Neural progenitor cell (in vitro differentiated cells): ENCODE data around the gene UBL7. TPM values are rescaled to one million over a fixed set of nuclear protein-coding genes. Genes with fewer than 3 reads are reported as not detected.

Experiments used
- DNase-seq: peaks from one replicate; pipeline ENCODE4 v3.0.0-alpha.2; 2016; ENCODE audit warnings: low spot score
- H2AFZ ChIP-seq: fragments of 200-600 bp; sonication (generic); replicated peaks from 2 replicates; pipeline ENCODE4 v1.6.1; 2016; ENCODE audit warnings: antibody characterized with exemption
- H3F3A ChIP-seq: fragments of 200-600 bp; sonication (generic); 2 replicates; pipeline ENCODE4 v1.6.1; 2016; ENCODE audit warnings: antibody characterized with exemption, low read depth
- H3K27ac ChIP-seq: fragments of 200-600 bp; sonication (generic); 2 replicates; pipeline ENCODE4 v1.5.1; 2016; ENCODE audit warnings: mild to moderate bottlenecking
- H3K27me3 ChIP-seq: fragments of 200-600 bp; sonication (generic); 2 replicates; pipeline ENCODE4 v1.6.1; 2016; ENCODE audit warnings: mild to moderate bottlenecking, moderate library complexity
- H3K36me3 ChIP-seq: fragments of 200-600 bp; sonication (generic); 2 replicates; pipeline ENCODE4 v1.5.1; 2016
- H3K4me1 ChIP-seq: fragments of 200-600 bp; sonication (generic); 2 replicates; pipeline ENCODE4 v1.6.1; 2016; ENCODE audit warnings: mixed run types
- H3K4me2 ChIP-seq: fragments of 200-600 bp; sonication (generic); 2 replicates; pipeline ENCODE4 v1.6.1; 2016
- H3K4me3 ChIP-seq: fragments of 200-600 bp; sonication (generic); 2 replicates; pipeline ENCODE4 v1.5.1; 2016
- H3K79me2 ChIP-seq: fragments of 200-600 bp; sonication (generic); 2 replicates; pipeline ENCODE4 v1.6.1; 2016; ENCODE audit warnings: low read depth
- H3K9ac ChIP-seq: fragments of 200-600 bp; sonication (generic); 2 replicates; pipeline ENCODE4 v1.6.1; 2016
- H3K9me3 ChIP-seq: fragments of 200-600 bp; sonication (generic); 2 replicates; pipeline ENCODE4 v1.5.1; 2016; ENCODE audit warnings: low read depth
- H4K20me1 ChIP-seq: fragments of 200-600 bp; sonication (generic); 2 replicates; pipeline ENCODE4 v1.6.1; 2016; ENCODE audit warnings: low read depth
- H3K27ac Mint-ChIP-seq: 3 replicates; pipeline ENCODE4 v1.8.0; 2021; ENCODE audit warnings: mixed read lengths
- H3K27me3 Mint-ChIP-seq: 2 replicates; pipeline ENCODE4 v1.8.0; 2022; ENCODE audit warnings: low read depth, mild to moderate bottlenecking, inconsistent platforms, moderate library complexity, mixed read lengths; ENCODE audit not compliant: insufficient read depth
- H3K36me3 Mint-ChIP-seq: 3 replicates; pipeline ENCODE4 v1.8.0; 2021; ENCODE audit warnings: mixed read lengths
- H3K4me1 Mint-ChIP-seq: 3 replicates; pipeline ENCODE4 v1.8.0; 2021; ENCODE audit warnings: mixed read lengths
- H3K4me3 Mint-ChIP-seq: 3 replicates; pipeline ENCODE4 v1.8.0; 2021; ENCODE audit warnings: mild to moderate bottlenecking, moderate library complexity, mixed read lengths
- H3K9me3 Mint-ChIP-seq: 3 replicates; pipeline ENCODE4 v1.8.0; 2020; ENCODE audit warnings: mixed read lengths
- CTCF ChIP-seq: fragments of 200-600 bp; sonication (generic); IDR thresholded peaks from 2 replicates; pipeline ENCODE4 v1.5.1; 2017; ENCODE audit warnings: antibody characterized with exemption, mild to moderate bottlenecking
- EZH2 ChIP-seq: fragments of 200-600 bp; sonication (generic); IDR thresholded peaks from 2 replicates; pipeline ENCODE4 v1.6.1; 2017; ENCODE audit warnings: antibody characterized with exemption, mild to moderate bottlenecking, moderate library complexity
- EZH2phosphoT487 ChIP-seq: fragments of 200-600 bp; sonication (generic); IDR thresholded peaks from 2 replicates; pipeline ENCODE4 v1.6.1; 2017; ENCODE audit warnings: antibody characterized with exemption
- total RNA-seq: library from RNA; depleted of rRNA; stranded (reverse); fragments of >200 nt; gene quantifications from 2 replicates; pipeline ENCODE4 v1.2.3, GENCODE V29; 2015; ENCODE audit warnings: low replicate concordance

UBL7 gene
- total RNA-seq, 1 donor from 2014 or later: 60.4 TPM

DNA sequence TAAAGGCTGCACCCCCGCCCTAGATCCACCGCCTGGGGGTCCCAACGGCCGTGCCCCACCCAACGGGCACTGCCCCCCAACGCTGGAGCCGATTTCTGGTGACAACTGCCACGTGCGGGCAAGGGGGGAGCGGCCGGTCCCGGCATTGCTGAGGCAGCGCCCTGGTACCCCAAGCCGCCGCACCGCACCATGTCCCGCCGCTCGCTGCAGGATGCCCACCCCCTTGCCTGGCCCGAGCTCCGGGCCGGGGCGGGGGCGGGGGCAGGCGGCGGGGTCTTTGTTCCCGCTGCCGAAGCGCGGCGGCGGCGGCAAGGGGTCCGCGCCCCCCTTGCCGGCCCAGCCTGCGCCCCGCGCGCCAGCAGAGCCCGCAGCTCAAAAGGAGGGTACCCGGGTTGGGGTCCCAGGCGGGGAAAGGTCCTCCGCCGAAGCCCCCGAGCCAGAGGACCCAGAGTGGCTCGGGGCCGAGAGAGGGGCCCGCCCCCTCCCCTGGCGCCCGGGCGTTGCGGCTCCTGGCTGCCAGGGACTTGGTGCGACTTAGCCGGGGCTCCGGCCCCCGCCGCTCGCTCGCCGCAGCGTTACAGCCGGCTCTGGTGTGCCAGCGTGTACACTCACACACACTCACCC, 27.9 kb downstream of the UBL7 start:
- no peak overlapping the region for H3K9ac ChIP-seq
- Mint-ChIP-seq H3K36me3 (no peaks in the 10 kb centered on the region), H3K4me1 (peaks cover 34% of the 10 kb centered on the region), H3K4me3 (peak overlapping the region; percentile 84), H3K9me3 (no peaks in the 10 kb centered on the region), H3K27ac (no peak overlapping the region), H3K27me3 (peaks cover 14% of the 10 kb centered on the region)
- peak overlapping the region; percentile 78 for H3K4me3 ChIP-seq
- H3K27me3 ChIP-seq: peaks cover 49% of the 10 kb centered on the region
- peak overlapping the region; percentile 53 for H2AFZ ChIP-seq
- peak; percentile 49 for DNase-seq
- H3K79me2 ChIP-seq: peaks cover 4% of the 10 kb centered on the region
- no peaks in the 10 kb centered on the region for H3K36me3 ChIP-seq
- TF ChIP-seq EZH2 (peak; percentile 69), EZH2phosphoT487 (no peak), CTCF (no peak)
- peaks cover 13% of the 10 kb centered on the region for H3K4me1 ChIP-seq
- peaks cover 32% of the 10 kb centered on the region for H4K20me1 ChIP-seq
- H3K9me3 ChIP-seq: no peaks in the 10 kb centered on the region
- H3F3A ChIP-seq: peaks cover 8% of the 10 kb centered on the region
- no peak overlapping the region for H3K27ac ChIP-seq
- peak overlapping the region; percentile 98 for H3K4me2 ChIP-seq

GRCh38 chr15:74432271-74432967, 28.5 kb downstream of the UBL7 start:
- Histone ChIP-seq H3K27me3 (peaks cover 49% of the 10 kb centered on the region), H3K79me2 (peaks cover 4% of the 10 kb centered on the region)
- peaks cover 14% of the 10 kb centered on the region for H3K27me3 Mint-ChIP-seq

GRCh38 chr15:74431645-74432044, 29.3 kb downstream of the UBL7 start:
- Mint-ChIP-seq H3K9me3 (no peaks in the 10 kb centered on the region), H3K27me3 (peaks cover 14% of the 10 kb centered on the region), H3K4me3 (peak overlapping the region; percentile 84), H3K4me1 (peaks cover 37% of the 10 kb centered on the region), H3K27ac (no peak overlapping the region), H3K36me3 (peaks cover 2% of the 10 kb centered on the region)
- Histone ChIP-seq H3K4me1 (peaks cover 13% of the 10 kb centered on the region), H3F3A (peaks cover 8% of the 10 kb centered on the region), H3K27me3 (peaks cover 49% of the 10 kb centered on the region), H3K27ac (no peak overlapping the region), H3K79me2 (peaks cover 4% of the 10 kb centered on the region), H4K20me1 (peaks cover 37% of the 10 kb centered on the region), H3K4me2 (no peak overlapping the region), H3K9me3 (no peaks in the 10 kb centered on the region), H3K36me3 (no peaks in the 10 kb centered on the region), H3K9ac (no peak overlapping the region), H3K4me3 (no peak overlapping the region), H2AFZ (no peak overlapping the region)
- no peak for TF ChIP-seq CTCF
- TF ChIP-seq EZH2phosphoT487: no peak
- TF ChIP-seq EZH2: no peak
- DNase-seq: no peak

More at GRCh38 chr15:74432271-74432967, 28.5 kb downstream of the UBL7 start:
- H3K27ac Mint-ChIP-seq: no peak overlapping the region
- H3K36me3 Mint-ChIP-seq: peaks cover 2% of the 10 kb centered on the region
- H3F3A ChIP-seq: peaks cover 8% of the 10 kb centered on the region
- TF ChIP-seq CTCF: no peak
- no peak for TF ChIP-seq EZH2phosphoT487
- TF ChIP-seq EZH2: no peak
- DNase-seq: peak; percentile 41
- H3K4me3 Mint-ChIP-seq: peak overlapping the region; percentile 84
- H3K4me2 ChIP-seq: peak overlapping the region; percentile 98
- no peak overlapping the region for H3K9ac ChIP-seq
- no peaks in the 10 kb centered on the region for H3K9me3 ChIP-seq
- peaks cover 37% of the 10 kb centered on the region for H3K4me1 Mint-ChIP-seq
- peaks cover 13% of the 10 kb centered on the region for H3K4me1 ChIP-seq
- H3K27ac ChIP-seq: no peak overlapping the region
- peak overlapping the region; percentile 78 for H3K4me3 ChIP-seq
- no peaks in the 10 kb centered on the region for H3K36me3 ChIP-seq
- peaks cover 37% of the 10 kb centered on the region for H4K20me1 ChIP-seq
- H2AFZ ChIP-seq: peak overlapping the region; percentile 53
- H3K9me3 Mint-ChIP-seq: no peaks in the 10 kb centered on the region
